Breast epithelium (tissue), 4 donors: ENCODE data around the gene NCKIPSD. TPM values are rescaled to one million over a fixed set of nuclear protein-coding genes. Genes with fewer than 3 reads are reported as not detected.
A peak's percentile ranks its signal among the peaks of the same experiment; 100 is the strongest.

ENCODE experiments used
- DNase-seq, 2 donors: peaks; one replicate each; pipeline ENCODE4 v3.0.0-alpha.2; 2019; ENCODE audit warnings: low spot score in 2 of 2
- H3K27ac ChIP-seq, 2 donors: fragments of 200-600 bp; sonication (generic) in 1 of 2; one replicate each; pipeline ENCODE4 v1.5.1; 2016 to 2019; ENCODE audit warnings: mild to moderate bottlenecking in 1 of 2
- H3K27me3 ChIP-seq, 2 donors: fragments of 200-600 bp; sonication (generic) in 1 of 2; one replicate each; pipeline versions ENCODE4 v1.5.1 to v1.6.0; 2017 to 2019; ENCODE audit warnings: control low read depth in 1 of 2, mild to moderate bottlenecking in 1 of 2
- H3K36me3 ChIP-seq: fragments of 200-600 bp; one replicate; pipeline ENCODE4 v1.5.1; 2019
- H3K4me1 ChIP-seq, 2 donors: fragments of 200-600 bp; sonication (generic); one replicate each; pipeline ENCODE4 v1.5.1; 2016 to 2019; ENCODE audit warnings: control low read depth in 1 of 2
- H3K4me3 ChIP-seq, 3 donors: fragments of 200-600 bp; sonication (generic); 1 replicate in 2 of 3; 2 replicates in 1 of 3; pipeline ENCODE4 v1.5.1; 2016 to 2019; ENCODE audit warnings: mild to moderate bottlenecking in 3 of 3, moderate library complexity in 2 of 3
- H3K9me3 ChIP-seq, 2 donors: fragments of 200-600 bp; sonication (generic) in 1 of 2; one replicate each; pipeline ENCODE4 v1.5.1; 2016 to 2019; ENCODE audit warnings: control low read depth in 1 of 2
- POLR2A ChIP-seq: fragments of 450-650 bp; IDR thresholded peaks from one replicate; pipeline ENCODE4 v1.6.1; 2016; ENCODE audit warnings: antibody characterized with exemption, mild to moderate bottlenecking, moderate library complexity
- POLR2AphosphoS5 ChIP-seq, 3 donors: sonication (generic); formaldehyde crosslinking; IDR thresholded peaks; one replicate each; pipeline ENCODE4 v1.6.1; 2017; ENCODE audit warnings: antibody characterized with exemption in 3 of 3
- intact Hi-C: fragments of 100-400 bp; cut with DNase I; formaldehyde crosslinking; loops from one replicate; pipeline ENCODE4 v1.15.1; 2023; ENCODE audit warnings: low total_unique reads
- total RNA-seq, 3 donors: library from RNA; depleted of rRNA; stranded (reverse); fragments of >200 nt; gene quantifications; one replicate each; pipeline ENCODE4 v1.1.0, GENCODE V29; 2016
- TF ChIP-seq, protein P1 (sequence below), 3 donors: fragments of 450-650 bp; IDR thresholded peaks; one replicate each; pipeline ENCODE4 v1.5.1; 2016 to 2017; ENCODE audit warnings: antibody characterized with exemption in 3 of 3, mild to moderate bottlenecking in 3 of 3, moderate library complexity in 3 of 3

Gene NCKIPSD
- total RNA-seq, 3 donors from 2014 or later, result 31.8 to 40.3 (median 36.4) TPM

- H3K4me3 ChIP-seq, result peak overlapping the region; percentile 51 to 84 (median 70)
- no peak for DNase-seq
- intact Hi-C loops, result loop anchor here (10.0 kb wide), 1 partner anchor 948 kb away; no protein-coding TSS in a partner anchor
- no peaks in the 10 kb centered on the region for H3K36me3 ChIP-seq
- TF ChIP-seq POLR2A, result no peak
- TF ChIP-seq POLR2AphosphoS5 (IDR thresholded peaks at IDR 0.05), result no peak
- TF ChIP-seq, protein P1, sequence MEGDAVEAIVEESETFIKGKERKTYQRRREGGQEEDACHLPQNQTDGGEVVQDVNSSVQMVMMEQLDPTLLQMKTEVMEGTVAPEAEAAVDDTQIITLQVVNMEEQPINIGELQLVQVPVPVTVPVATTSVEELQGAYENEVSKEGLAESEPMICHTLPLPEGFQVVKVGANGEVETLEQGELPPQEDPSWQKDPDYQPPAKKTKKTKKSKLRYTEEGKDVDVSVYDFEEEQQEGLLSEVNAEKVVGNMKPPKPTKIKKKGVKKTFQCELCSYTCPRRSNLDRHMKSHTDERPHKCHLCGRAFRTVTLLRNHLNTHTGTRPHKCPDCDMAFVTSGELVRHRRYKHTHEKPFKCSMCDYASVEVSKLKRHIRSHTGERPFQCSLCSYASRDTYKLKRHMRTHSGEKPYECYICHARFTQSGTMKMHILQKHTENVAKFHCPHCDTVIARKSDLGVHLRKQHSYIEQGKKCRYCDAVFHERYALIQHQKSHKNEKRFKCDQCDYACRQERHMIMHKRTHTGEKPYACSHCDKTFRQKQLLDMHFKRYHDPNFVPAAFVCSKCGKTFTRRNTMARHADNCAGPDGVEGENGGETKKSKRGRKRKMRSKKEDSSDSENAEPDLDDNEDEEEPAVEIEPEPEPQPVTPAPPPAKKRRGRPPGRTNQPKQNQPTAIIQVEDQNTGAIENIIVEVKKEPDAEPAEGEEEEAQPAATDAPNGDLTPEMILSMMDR (IDR thresholded peaks at IDR 0.05), result no peak
- no peaks in the 10 kb centered on the region for H3K4me1 ChIP-seq
- peaks cover 0 to 12% of the 10 kb centered on the region in 2 donors for H3K27me3 ChIP-seq
- H3K9me3 ChIP-seq, result no peaks in the 10 kb centered on the region
- peak overlapping the region; percentile 76 to 86 for H3K27ac ChIP-seq
Measured at GRCh38 chr3:48656841-48657281, 28.9 kb downstream of the NCKIPSD start.

GRCh38 chr3:48656061-48656840 lies 29.5 kb downstream of the NCKIPSD start:
- Histone ChIP-seq H3K4me3 (peak overlapping the region; percentile 51 to 84 (median 70)), H3K27me3 (peaks cover 0 to 11% of the 10 kb centered on the region in 2 donors), H3K36me3 (no peaks in the 10 kb centered on the region), H3K27ac (peak overlapping the region; percentile 76 to 86), H3K4me1 (no peaks in the 10 kb centered on the region), H3K9me3 (no peaks in the 10 kb centered on the region)
- intact Hi-C loops, result loop anchor here (10.0 kb wide), 1 partner anchor 949 kb away; no protein-coding TSS in a partner anchor
- TF ChIP-seq, protein P1 (IDR thresholded peaks at IDR 0.05), result peak; percentile 29 to 66 (median 29)
- TF ChIP-seq POLR2AphosphoS5 (IDR thresholded peaks at IDR 0.05) (peak in 1 of 3 donors; percentile 33), POLR2A (no peak)
- DNase-seq, result peak; percentile 75 to 76

DNA sequence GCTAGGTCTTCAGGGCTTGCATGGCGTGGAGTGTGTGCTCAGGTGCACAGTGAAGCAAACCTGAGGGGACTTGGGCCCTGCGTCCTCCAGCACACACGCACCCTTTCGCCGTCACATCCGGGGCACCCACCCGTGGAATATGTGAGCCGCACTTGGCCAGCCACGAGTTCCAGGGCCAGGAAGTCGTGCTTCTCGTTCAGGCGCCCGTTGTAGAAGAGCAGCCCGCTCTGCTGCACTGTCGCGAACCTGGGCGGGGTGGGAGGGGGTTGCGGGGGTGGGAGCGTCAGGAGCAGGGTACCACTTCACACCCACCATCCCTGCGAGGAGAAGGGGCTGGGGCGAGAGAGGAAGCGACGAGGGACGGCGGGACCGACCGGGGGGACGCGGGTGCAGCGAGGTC lies 30.1 kb downstream of the NCKIPSD start:
- Histone ChIP-seq H3K4me3 (peak overlapping the region; percentile 51 to 84 (median 70)), H3K36me3 (no peaks in the 10 kb centered on the region), H3K9me3 (no peaks in the 10 kb centered on the region), H3K27ac (peak overlapping the region; percentile 76 to 86), H3K4me1 (no peaks in the 10 kb centered on the region), H3K27me3 (peaks cover 0 to 6% of the 10 kb centered on the region in 2 donors)
- DNase-seq, result no peak
- intact Hi-C loops, result loop anchor here (10.0 kb wide), 1 partner anchor 949 kb away; no protein-coding TSS in a partner anchor
- no peak for TF ChIP-seq POLR2AphosphoS5 (IDR thresholded peaks at IDR 0.05)
- no peak for TF ChIP-seq POLR2A
- TF ChIP-seq, protein P1 (IDR thresholded peaks at IDR 0.05), result no peak

GRCh38 chr3:48655063-48655462 lies 30.7 kb downstream of the NCKIPSD start:
- H3K27ac ChIP-seq, result no peak overlapping the region
- no peak for DNase-seq
- H3K4me3 ChIP-seq, result no peak overlapping the region
- intact Hi-C loops, result loop anchor here (10.0 kb wide), 1 partner anchor 950 kb away; no protein-coding TSS in a partner anchor
- peaks cover 0 to under 1% of the 10 kb centered on the region in 2 donors for H3K27me3 ChIP-seq
- TF ChIP-seq POLR2A (no peak), POLR2AphosphoS5 (IDR thresholded peaks at IDR 0.05) (no peak)
- TF ChIP-seq, protein P1 (IDR thresholded peaks at IDR 0.05), result no peak
- no peaks in the 10 kb centered on the region for H3K36me3 ChIP-seq
- H3K4me1 ChIP-seq, result no peaks in the 10 kb centered on the region
- no peaks in the 10 kb centered on the region for H3K9me3 ChIP-seq
